NCI-H82 (cell line): ENCODE results near the gene B3GNT2.
"Not testable (repeated sequence)": the region's sequence is repeated elsewhere in the genome, so short reads cannot be mapped to it uniquely, and the experiment has no call there.

Experiments used
- DNase-seq: peaks from one replicate; lab custom pipeline; 2025; lab: John Stamatoyannopoulos, UW

B3GNT2 gene

GRCh38 chr2:62238236-62238635 is 42.3 kb downstream of the B3GNT2 start:
- peak; percentile 15 for DNase-seq

GRCh38 chr2:62240546-62240945 is 44.6 kb downstream of the B3GNT2 start:
- DNase-seq, result no peak

- no peak for DNase-seq
These were observed 48.1 kb downstream of the B3GNT2 start for GRCh38 chr2:62243983-62244382.

- no peak for DNase-seq
These were observed 52.3 kb downstream of the B3GNT2 start for GRCh38 chr2:62248226-62248625.

GRCh38 chr2:62250239-62250638 is 54.3 kb downstream of the B3GNT2 start:
- DNase-seq, result no peak

GRCh38 chr2:62254424-62255266 is 58.7 kb downstream of the B3GNT2 start:
- DNase-seq, result no peak

- DNase-seq, result no peak
These were observed 61.6 kb downstream of the B3GNT2 start for GRCh38 chr2:62257466-62257865.

GRCh38 chr2:62263076-62263715 is 67.3 kb downstream of the B3GNT2 start:
- no peak for DNase-seq

- no peak for DNase-seq
These were observed 68.3 kb downstream of the B3GNT2 start for GRCh38 chr2:62264186-62264585.

GRCh38 chr2:62265106-62265505 is 69.2 kb downstream of the B3GNT2 start:
- DNase-seq, result no peak

- no peak for DNase-seq
These were observed 70.6 kb downstream of the B3GNT2 start for GRCh38 chr2:62266433-62267038.

GRCh38 chr2:62267696-62268095 is 71.8 kb downstream of the B3GNT2 start:
- DNase-seq, result no peak

GRCh38 chr2:62268681-62269188 is 72.8 kb downstream of the B3GNT2 start:
- DNase-seq, result not testable (repeated sequence)

- DNase-seq, result peak; percentile 73
These were observed 74.8 kb downstream of the B3GNT2 start for GRCh38 chr2:62270728-62271127.
